HEK293 (cell line): Measurements from ENCODE around the gene TULP1.

Source experiments
- CTCF ChIA-PET: fragments of 350-600 bp; formaldehyde crosslinking; extraction: SDS; loops from one replicate; lab custom pipeline; 2021; ENCODE audit warnings: antibody characterized with exemption; lab: Yijun Ruan, JAX
- POLR2A ChIA-PET: fragments of 300-600 bp; formaldehyde crosslinking; extraction: SDS; loops from one replicate; lab custom pipeline; 2020; ENCODE audit warnings: antibody characterized with exemption, inconsistent platforms; lab: Yijun Ruan, JAX
- H3K27ac ChIP-seq: fragments of 200-500 bp; sonication (Bioruptor generic); 2 replicates; pipeline ENCODE4 v1.5.1; 2014; ENCODE audit warnings: low read depth, low read length, control low read depth, inconsistent platforms; ENCODE audit errors: extremely low read depth
- H3K36me3 ChIP-seq, 2 experiments: fragments of 200-500 bp in 1 of 2; sonication (Bioruptor generic) in 1 of 2; 1 replicate in 1 of 2; 2 replicates in 1 of 2; pipeline ENCODE4 v1.5.1; 2014 to 2017; ENCODE audit warnings: inconsistent platforms in 2 of 2, low read length in 2 of 2; ENCODE audit not compliant: control insufficient read depth in 2 of 2, insufficient read depth in 1 of 2
- H3K4me1 ChIP-seq: fragments of 200-500 bp; sonication (Bioruptor generic); 2 replicates; pipeline ENCODE4 v1.5.1; 2014; ENCODE audit warnings: mild to moderate bottlenecking, low read length, inconsistent platforms; ENCODE audit not compliant: control insufficient read depth, insufficient read depth
- H3K4me3 ChIP-seq: 2 replicates; pipeline ENCODE4 v1.5.1; 2011; ENCODE audit warnings: low read depth, mild to moderate bottlenecking, control low read depth, low read length, moderate library complexity
- H3K9me3 ChIP-seq: fragments of 200-500 bp; sonication (Bioruptor generic); 2 replicates; pipeline ENCODE4 v1.5.1; 2014; ENCODE audit warnings: low read depth, low read length, inconsistent platforms; ENCODE audit not compliant: control insufficient read depth, insufficient read depth
- GLI4 ChIP-seq: fragments of 450-650 bp; formaldehyde crosslinking; IDR thresholded peaks from 2 replicates; pipeline ENCODE4 v1.5.1; 2016; ENCODE audit warnings: missing biosample characterization, missing genetic modification characterization
- GLIS1 ChIP-seq: fragments of 450-650 bp; formaldehyde crosslinking; IDR thresholded peaks from 2 replicates; pipeline ENCODE4 v1.5.1; 2016; ENCODE audit warnings: missing biosample characterization, missing genetic modification characterization
- HOXC10 ChIP-seq: sonication (generic); formaldehyde crosslinking; IDR thresholded peaks from 2 replicates; pipeline ENCODE4 v1.8.1; 2023; ENCODE audit warnings: mild to moderate bottlenecking, missing genetic modification reagents
- KLF10 ChIP-seq: fragments of 450-650 bp; IDR thresholded peaks from 2 replicates; pipeline ENCODE4 v1.5.1; 2018; ENCODE audit warnings: missing biosample characterization, mild to moderate bottlenecking, missing genetic modification characterization
- SCRT1 ChIP-seq: fragments of 450-650 bp; formaldehyde crosslinking; IDR thresholded peaks from 2 replicates; pipeline ENCODE4 v1.5.1; 2016; ENCODE audit warnings: missing biosample characterization, missing genetic modification characterization, borderline replicate concordance
- ZBTB48 ChIP-seq: fragments of 450-650 bp; formaldehyde crosslinking; IDR thresholded peaks from 2 replicates; pipeline ENCODE4 v1.5.1; 2016; ENCODE audit warnings: missing biosample characterization, missing genetic modification characterization
- ZFP37 ChIP-seq: fragments of 450-650 bp; formaldehyde crosslinking; IDR thresholded peaks from 2 replicates; pipeline ENCODE4 v1.5.1; 2016; ENCODE audit warnings: missing biosample characterization, missing genetic modification characterization
- ZNF10 ChIP-seq: fragments of 450-650 bp; formaldehyde crosslinking; IDR thresholded peaks from 2 replicates; pipeline ENCODE4 v1.5.1; 2017; ENCODE audit warnings: missing biosample characterization, missing genetic modification characterization
- ZNF138 ChIP-seq: fragments of 450-650 bp; formaldehyde crosslinking; IDR thresholded peaks from 2 replicates; pipeline ENCODE4 v1.5.1; 2016; ENCODE audit warnings: missing biosample characterization, missing genetic modification characterization, borderline replicate concordance
- ZNF16 ChIP-seq: fragments of 450-650 bp; formaldehyde crosslinking; IDR thresholded peaks from 2 replicates; pipeline ENCODE4 v1.5.1; 2016; ENCODE audit warnings: low read depth, missing biosample characterization, missing genetic modification characterization
- ZNF18 ChIP-seq: fragments of 450-650 bp; formaldehyde crosslinking; IDR thresholded peaks from 2 replicates; pipeline ENCODE4 v1.5.1; 2016; ENCODE audit warnings: missing biosample characterization, missing genetic modification characterization
- ZNF239 ChIP-seq: fragments of 450-650 bp; formaldehyde crosslinking; IDR thresholded peaks from 2 replicates; pipeline ENCODE4 v1.5.1; 2016; ENCODE audit warnings: missing biosample characterization, missing genetic modification characterization
- ZNF248 ChIP-seq: fragments of 450-650 bp; formaldehyde crosslinking; IDR thresholded peaks from 2 replicates; pipeline ENCODE4 v1.5.1; 2017; ENCODE audit warnings: missing biosample characterization, missing genetic modification characterization
- ZNF302 ChIP-seq: fragments of 450-650 bp; formaldehyde crosslinking; IDR thresholded peaks from 2 replicates; pipeline ENCODE4 v1.5.1; 2016; ENCODE audit warnings: missing biosample characterization, missing genetic modification characterization, low read depth
- ZNF366 ChIP-seq: fragments of 450-650 bp; formaldehyde crosslinking; conservative IDR thresholded peaks from 2 replicates; pipeline ENCODE4 v1.5.1; 2016; ENCODE audit warnings: missing biosample characterization, missing genetic modification characterization
- ZNF37A ChIP-seq: fragments of 450-650 bp; IDR thresholded peaks from 2 replicates; pipeline ENCODE4 v1.5.1; 2018; ENCODE audit warnings: missing biosample characterization, missing genetic modification characterization
- ZNF416 ChIP-seq: fragments of 450-650 bp; formaldehyde crosslinking; IDR thresholded peaks from 2 replicates; pipeline ENCODE4 v1.5.1; 2016; ENCODE audit warnings: missing biosample characterization, missing genetic modification characterization
- ZNF488 ChIP-seq: fragments of 450-650 bp; formaldehyde crosslinking; IDR thresholded peaks from 2 replicates; pipeline ENCODE4 v1.5.1; 2016; ENCODE audit warnings: missing biosample characterization, missing genetic modification characterization
- ZNF580 ChIP-seq: fragments of 450-650 bp; formaldehyde crosslinking; IDR thresholded peaks from 2 replicates; pipeline ENCODE4 v1.5.1; 2016; ENCODE audit warnings: missing biosample characterization, missing genetic modification characterization
- ZNF585B ChIP-seq: fragments of 450-650 bp; formaldehyde crosslinking; IDR thresholded peaks from 2 replicates; pipeline ENCODE4 v1.5.1; 2016; ENCODE audit warnings: missing biosample characterization, missing genetic modification characterization
- ZNF677 ChIP-seq: fragments of 450-650 bp; IDR thresholded peaks from 2 replicates; pipeline ENCODE4 v1.5.0; 2018; ENCODE audit warnings: missing biosample characterization, mild to moderate bottlenecking, missing genetic modification characterization, moderate library complexity
- ZNF692 ChIP-seq: fragments of 450-650 bp; formaldehyde crosslinking; IDR thresholded peaks from 2 replicates; pipeline ENCODE4 v1.5.1; 2016; ENCODE audit warnings: missing biosample characterization, missing genetic modification characterization
- ZNF792 ChIP-seq: fragments of 450-650 bp; formaldehyde crosslinking; IDR thresholded peaks from 2 replicates; pipeline ENCODE4 v1.5.1; 2016; ENCODE audit warnings: missing biosample characterization, missing genetic modification characterization
- ZSCAN5A ChIP-seq: fragments of 450-650 bp; formaldehyde crosslinking; IDR thresholded peaks from 2 replicates; pipeline ENCODE4 v1.5.1; 2016; ENCODE audit warnings: missing biosample characterization, missing genetic modification characterization
- ZXDB ChIP-seq: fragments of 450-650 bp; formaldehyde crosslinking; IDR thresholded peaks from 2 replicates; pipeline ENCODE4 v1.5.1; 2016; ENCODE audit warnings: missing biosample characterization, missing genetic modification characterization

Gene TULP1

GRCh38 chr6:35468980-35469750, 43.5 kb downstream of the TULP1 start (continued):
- TF ChIP-seq ZNF580 (tag by site-specific recombination) = no peak

GRCh38 chr6:35468181-35468979, 44.3 kb downstream of the TULP1 start, which contains the start of gene RPL10A:
Gene RPL10A (plus strand): TSS chr6:35468401. CDS start chr6:35468435, 34 bp downstream.
- POLR2A ChIA-PET = interaction anchor here (0.6 to 9.5 kb wide), 20 partner anchors 11 to 209 kb away, joined by 3 to 198 read pairs (median 3); partner anchors contain the start of genes FANCE, PPARD, TEAD3 and ZNF76
- H3K36me3 ChIP-seq = peaks cover 18 to 74% of the 10 kb centered on the region in 2 experiments; a peak in 2 of 3 replicates
- no peak for TF ChIP-seq ZNF10 (tag by site-specific recombination)
- peak; percentile 64; the same call in 1 of the 2 replicates for TF ChIP-seq GLI4 (tag by site-specific recombination)
- 0 out of 2 replicates have a peak, but pooled peaks have one; percentile 56 for TF ChIP-seq ZNF239 (tag by site-specific recombination)
- no peak for TF ChIP-seq HOXC10 (CRISPR knock-in tag)
- TF ChIP-seq ZFP37 (tag by site-specific recombination) = peak; percentile 97
- TF ChIP-seq ZSCAN5A (tag by site-specific recombination) = peak; percentile 37; the same call in 1 of the 2 replicates
- TF ChIP-seq ZNF37A = no peak
- peak; percentile 27; the same call in 1 of the 2 replicates for TF ChIP-seq ZNF18 (tag by site-specific recombination)
- peak; percentile 66 for TF ChIP-seq KLF10
- TF ChIP-seq ZNF416 (tag by site-specific recombination) = no peak
- TF ChIP-seq GLIS1 (tag by site-specific recombination) = peak; percentile 46; the same call in 1 of the 2 replicates
- TF ChIP-seq ZNF16 (tag by site-specific recombination) = no peak
- no peak; the same call in 1 of the 2 replicates for TF ChIP-seq ZNF792
- TF ChIP-seq ZNF138 (tag by site-specific recombination) = no peak
- TF ChIP-seq ZNF677 = no peak; the same call in 1 of the 2 replicates
- TF ChIP-seq ZNF488 (tag by site-specific recombination) = no peak
- 0 out of 2 replicates have a peak, but pooled peaks have one; percentile 2 for TF ChIP-seq ZNF366 (tag by site-specific recombination)
- TF ChIP-seq ZNF302 (tag by site-specific recombination) = no peak
- TF ChIP-seq ZNF692 (tag by site-specific recombination) = peak; percentile 84
- peak; percentile 92 for TF ChIP-seq ZXDB
- TF ChIP-seq SCRT1 (tag by site-specific recombination) = no peak
- no peak for TF ChIP-seq ZNF585B (tag by site-specific recombination)
- TF ChIP-seq ZNF248 (tag by site-specific recombination) = no peak
- TF ChIP-seq ZBTB48 (tag by site-specific recombination) = no peak; the same call in none of the 2 replicates

More at GRCh38 chr6:35468181-35468979, 44.3 kb downstream of the TULP1 start, which contains the start of gene RPL10A:
- 0 out of 2 replicates have a peak, but pooled peaks cover 5% of the 10 kb centered on the region for H3K4me1 ChIP-seq
- H3K4me3 ChIP-seq = peak within 1 kb of the TSS; percentile 80
- peak within 1 kb of the TSS; percentile 100 for H3K27ac ChIP-seq
- CTCF ChIA-PET = interaction anchor here (0.5 to 6.3 kb wide), 28 partner anchors 10 to 581 kb away, joined by 3 to 53 read pairs (median 4); partner anchors contain the start of genes ARMC12, FANCE and PPARD
- H3K9me3 ChIP-seq = no peaks in the 10 kb centered on the region
